Inferior parietal cortex (tissue), 1 donor: ENCODE data around the gene LSM7.

ENCODE experiments used
- DNase-seq: peaks from one replicate; pipeline ENCODE4 v3.0.0-alpha.2; 2016; ENCODE audit errors: extremely low spot score

Gene LSM7

DNA sequence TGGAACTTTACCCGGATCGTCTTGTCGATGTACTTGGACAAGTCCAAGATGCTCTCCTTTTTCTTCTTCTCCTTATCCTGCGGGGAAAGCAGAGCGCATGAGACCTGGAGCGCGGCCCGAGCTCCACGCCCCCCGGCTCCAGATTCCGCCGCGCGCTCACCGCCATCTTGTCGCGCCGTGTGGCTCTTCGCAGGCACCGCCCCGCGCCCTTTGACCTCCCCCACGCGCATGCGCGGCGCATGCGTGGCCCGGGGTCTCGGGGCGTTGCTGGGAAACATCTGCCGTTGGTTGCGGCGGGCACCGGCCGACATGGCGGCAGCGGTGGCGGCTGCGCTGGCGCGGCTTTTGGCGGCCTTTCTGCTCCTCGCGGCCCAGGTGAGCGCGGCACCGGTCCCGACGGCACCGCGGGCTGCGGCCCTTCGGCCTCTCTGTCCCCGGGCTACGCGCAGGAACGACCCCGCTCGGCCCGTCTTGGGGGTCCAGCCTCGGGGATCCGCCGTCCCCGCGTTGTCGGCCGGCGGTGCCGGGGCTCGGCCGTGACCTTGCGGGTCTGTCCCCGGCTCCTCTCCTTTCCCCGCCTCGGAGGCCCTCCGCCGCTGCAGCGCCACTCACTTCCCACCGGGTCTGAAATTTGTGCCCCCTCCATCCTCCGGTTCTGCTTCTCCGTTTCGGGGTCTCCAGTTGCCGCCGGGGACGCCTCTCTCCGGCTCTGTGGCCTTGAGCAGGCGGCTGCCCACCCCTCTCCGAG is at the start of gene LSM7, which contains the start of gene SPPL2B:
TSS of gene LSM7 (minus strand) at position 186 of the 748 bp plus-strand sequence. CDS start at position 166, 20 bp downstream.
TSS of gene SPPL2B (plus strand) at position 284 of the 748 bp plus-strand sequence. CDS start at position 310, 26 bp downstream.
- DNase-seq = peak; percentile 96

DNA sequence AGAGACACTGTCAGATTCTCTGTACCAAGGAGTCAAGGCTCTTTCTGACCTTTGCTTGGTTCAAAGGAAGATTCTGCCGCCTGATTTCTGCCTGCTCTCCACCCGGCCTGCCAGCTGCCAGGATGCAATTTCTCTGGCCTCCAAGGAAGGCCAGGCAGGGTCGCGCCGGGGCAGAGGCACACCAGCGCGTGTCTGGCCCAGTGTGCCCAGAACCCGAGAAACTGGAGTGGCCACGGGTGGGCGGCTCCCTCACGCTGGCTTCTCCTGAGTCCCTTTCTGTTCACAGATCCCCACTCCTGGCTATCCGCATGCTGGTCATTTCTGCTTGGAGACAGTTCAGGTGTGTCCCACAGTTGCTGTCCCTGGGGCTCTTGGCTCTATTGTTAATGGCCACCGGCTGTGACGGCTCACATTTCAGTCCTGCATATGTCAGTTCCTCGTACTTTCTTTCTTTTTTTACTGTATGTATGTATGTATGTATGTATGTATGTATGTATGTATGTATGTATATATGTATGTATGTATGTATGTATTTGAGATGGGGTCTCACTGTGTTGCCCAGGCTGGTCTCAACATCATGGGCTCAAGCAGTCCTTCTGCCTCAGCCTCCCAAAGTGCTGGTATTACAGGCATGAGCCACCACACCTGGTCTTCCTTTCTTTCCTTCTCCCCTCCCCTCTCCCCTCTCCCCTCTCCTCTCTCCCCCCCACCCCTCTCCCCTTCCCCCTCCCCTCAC is 48.6 kb upstream of the LSM7 start:
- no peak for DNase-seq

DNA sequence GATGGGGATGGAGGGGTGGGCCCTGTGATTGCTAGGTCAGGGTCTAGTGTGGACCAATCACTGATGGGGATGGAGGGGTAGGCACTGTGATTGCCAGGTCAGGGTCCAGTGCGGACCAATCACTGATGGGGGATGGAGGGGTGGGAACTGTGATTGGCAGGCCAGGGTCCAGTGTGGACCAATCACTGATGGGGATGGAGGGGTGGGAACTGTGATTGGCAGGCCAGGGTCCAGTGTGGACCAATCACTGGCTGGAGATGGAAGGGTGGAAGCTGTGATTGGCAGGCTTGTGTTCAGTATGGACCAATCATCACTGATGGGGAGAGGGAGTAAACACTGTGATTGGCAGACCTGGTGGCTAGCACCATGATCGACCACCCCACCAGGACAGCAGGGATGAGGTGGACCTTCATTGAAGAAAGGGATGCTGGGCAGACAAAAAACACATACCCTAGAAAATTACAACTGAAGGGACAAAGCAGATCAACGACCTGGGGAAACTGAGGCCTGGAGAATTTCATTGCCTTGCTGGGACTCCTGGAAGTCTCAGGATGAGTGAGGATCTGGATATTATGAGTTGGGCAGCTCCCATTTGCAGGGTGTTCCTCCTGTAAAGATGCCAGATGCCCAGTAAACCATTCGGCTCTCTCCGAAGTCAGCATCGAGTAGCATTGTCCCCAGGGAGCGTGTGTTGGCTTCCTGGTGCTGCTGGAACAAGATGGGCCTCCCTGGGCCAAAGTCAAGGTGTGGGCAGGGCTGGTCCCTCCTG is 47.2 kb upstream of the LSM7 start:
- no peak for DNase-seq

DNA sequence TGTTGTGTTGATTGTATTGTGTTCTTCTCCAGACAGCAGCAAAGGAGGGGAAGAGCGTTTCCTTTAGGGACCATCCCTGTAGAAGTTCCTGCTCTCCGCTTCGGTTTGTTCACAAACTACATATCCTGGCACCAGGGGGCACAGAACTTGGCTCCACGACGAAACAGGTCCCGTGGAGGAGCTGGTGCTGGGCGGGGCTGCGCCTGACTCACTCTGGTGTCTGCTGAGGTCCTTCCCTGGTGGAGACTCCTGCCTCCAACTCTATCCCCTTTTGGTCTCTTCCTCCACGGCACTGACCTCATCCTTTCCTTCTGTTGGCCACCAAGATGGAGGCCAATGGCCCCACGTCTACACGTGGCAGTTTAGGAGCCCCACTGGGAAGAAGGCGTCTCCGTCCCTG is 46.4 kb upstream of the LSM7 start:
- DNase-seq = no peak

DNA sequence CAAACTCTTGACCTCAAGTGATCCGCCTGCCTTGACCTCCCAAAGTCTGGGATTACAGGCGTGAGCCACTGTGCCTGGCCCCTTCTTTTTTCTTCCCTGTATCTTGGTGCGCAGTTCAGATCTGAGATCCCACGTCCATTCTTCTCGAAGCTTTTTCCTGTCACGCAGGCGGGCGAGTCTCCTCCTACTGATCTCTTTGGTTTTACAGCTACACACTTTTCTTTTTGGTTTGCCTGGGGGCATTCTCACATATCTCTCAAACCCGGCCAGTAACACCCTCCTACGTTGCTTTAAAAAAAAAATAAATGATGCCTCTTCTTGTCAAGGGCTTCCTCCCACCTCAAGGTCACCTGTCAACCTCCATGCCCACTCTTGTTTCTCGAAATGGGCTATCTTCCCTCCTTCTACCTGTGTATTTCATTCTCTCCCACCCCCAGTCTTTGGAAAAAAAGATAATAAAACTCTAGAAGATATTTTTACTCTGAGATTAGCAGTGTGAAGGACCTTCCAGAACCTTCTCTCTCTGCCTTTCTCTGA is 43.8 kb upstream of the LSM7 start:
- DNase-seq = no peak

DNA sequence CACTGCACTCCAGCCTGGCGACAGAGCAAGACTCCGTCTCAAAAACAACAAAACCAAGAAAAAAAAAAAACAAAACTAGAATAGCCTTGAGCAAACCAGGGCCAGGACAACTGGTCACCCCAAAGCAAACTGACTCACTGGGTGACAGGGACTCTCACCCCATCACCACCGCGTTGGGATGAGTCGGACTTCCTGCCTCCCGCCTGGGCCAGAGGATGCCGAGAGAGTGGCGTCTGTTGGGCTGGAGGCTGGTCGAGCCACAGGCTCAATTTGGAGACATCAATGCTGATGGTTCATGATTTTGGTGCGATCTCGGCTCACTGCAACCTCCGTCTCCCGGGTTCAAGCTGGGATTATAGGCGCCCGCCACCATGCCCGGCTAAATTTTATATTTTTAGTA is 43.3 kb upstream of the LSM7 start:
- DNase-seq = no peak

DNA sequence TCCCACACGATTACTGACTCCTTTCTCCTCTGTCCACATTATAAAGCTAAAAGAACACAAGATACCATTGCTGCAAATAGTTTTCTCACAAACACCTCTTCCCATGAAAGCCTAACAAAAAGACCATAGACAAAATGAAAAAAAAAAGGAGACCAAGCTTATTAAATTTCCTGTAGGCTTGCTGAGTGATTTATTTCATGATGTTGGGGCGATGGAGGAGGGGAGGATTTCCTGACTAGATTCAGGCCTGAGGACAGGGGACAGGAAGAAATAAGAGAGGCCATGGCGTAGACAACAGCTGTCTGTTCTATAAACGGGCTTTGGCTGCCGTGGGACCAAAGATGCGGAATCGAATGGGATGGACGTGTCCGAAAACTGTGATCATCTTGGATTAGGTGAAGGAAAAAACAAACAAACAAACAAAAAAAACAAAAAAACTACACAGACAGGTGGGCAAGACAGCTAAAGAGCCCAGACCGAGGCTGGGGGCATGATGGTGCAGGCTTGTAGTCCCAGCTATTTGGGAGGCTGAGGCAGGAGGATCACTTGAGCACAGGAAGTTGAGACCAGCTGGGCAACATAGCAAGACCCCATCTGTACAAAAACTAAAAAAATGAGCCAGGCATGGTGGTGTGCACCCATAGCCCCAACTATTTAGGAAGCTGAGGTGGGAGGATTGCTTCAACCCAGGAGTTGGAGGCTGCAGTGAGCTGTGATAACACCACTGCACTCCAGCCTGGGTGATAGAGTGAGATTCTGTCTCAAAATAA is 37.0 kb upstream of the LSM7 start:
- DNase-seq = no peak

DNA sequence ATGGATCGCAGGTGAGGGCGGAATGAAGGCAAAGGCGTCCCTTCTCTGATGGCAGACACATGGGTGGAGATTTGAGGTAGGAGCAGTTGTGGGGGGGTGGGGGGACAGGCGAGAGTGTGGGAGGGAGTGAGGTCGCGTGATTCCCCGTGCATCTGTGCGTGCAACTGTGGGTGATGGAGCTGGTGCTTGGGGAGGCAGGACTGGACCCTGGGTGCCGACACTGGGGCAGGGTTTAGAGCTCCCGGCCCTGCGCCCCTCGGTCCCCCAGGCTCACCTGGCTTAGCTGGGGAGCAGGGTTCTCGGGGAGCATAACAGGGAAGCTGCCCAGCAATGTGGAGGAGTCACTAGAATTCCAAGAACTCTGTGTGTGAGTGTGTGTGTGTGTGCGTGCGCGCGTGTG is 35.0 kb upstream of the LSM7 start:
- no peak for DNase-seq

DNA sequence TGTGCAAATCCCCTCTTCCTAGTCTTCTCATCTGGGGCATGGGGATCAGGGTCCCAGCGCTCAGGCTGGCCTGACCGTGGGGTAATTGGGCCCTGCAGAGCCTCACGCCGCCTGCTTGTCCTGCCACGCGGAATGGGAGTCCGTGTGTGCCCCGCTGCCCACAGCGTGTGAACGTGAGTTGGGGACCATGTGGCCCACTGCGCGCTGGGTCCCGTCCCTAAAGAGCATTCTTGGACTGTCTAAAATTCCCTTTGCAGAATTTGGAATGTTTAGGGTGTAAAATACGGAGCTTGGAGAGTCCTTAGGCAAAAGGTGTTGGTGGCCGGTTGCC is 34.5 kb upstream of the LSM7 start:
- no peak for DNase-seq

DNA sequence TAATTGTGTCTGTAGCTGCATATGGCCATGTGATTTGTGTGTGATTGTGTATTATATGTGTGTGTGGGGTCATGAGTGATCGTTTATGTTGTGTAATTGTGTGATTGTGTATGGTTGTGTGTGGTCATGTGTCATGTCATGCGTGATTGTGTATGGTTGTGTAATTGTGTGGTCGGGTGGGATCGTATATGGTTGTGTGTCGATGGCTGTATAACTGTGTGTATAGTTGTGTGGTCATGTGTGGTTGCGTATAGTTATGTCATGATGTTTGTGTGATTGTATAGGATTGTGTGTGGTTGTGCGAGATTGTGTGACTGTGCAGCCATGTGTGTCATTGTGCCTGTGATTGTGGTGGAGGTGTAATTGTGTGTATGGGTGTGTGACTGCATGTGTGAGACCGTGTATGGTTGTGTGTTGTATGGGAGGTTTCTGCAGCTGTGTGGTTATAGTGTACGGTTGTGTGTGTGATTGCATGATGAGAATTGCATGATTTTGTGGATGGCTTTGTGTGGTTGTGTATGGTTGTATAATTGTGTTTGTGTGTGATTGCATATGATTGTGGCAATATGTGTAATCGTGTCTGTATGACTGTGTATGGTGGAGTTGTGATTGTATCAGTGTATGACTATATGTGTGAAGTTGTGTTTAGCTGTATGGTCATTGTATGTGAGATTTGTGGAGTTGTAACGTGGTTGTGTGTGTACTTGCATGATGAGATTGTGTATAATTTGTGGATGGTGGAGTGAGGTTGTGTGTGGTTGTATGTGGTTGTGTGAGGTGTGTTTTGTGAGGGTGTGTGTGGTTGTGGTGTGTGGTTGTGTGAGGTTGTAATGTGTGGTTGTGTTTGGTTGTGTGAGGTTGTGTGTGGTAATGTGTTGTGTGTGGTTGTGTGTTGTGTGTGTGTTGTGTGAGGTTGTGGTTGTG is 33.9 kb upstream of the LSM7 start:
- no peak for DNase-seq

DNA sequence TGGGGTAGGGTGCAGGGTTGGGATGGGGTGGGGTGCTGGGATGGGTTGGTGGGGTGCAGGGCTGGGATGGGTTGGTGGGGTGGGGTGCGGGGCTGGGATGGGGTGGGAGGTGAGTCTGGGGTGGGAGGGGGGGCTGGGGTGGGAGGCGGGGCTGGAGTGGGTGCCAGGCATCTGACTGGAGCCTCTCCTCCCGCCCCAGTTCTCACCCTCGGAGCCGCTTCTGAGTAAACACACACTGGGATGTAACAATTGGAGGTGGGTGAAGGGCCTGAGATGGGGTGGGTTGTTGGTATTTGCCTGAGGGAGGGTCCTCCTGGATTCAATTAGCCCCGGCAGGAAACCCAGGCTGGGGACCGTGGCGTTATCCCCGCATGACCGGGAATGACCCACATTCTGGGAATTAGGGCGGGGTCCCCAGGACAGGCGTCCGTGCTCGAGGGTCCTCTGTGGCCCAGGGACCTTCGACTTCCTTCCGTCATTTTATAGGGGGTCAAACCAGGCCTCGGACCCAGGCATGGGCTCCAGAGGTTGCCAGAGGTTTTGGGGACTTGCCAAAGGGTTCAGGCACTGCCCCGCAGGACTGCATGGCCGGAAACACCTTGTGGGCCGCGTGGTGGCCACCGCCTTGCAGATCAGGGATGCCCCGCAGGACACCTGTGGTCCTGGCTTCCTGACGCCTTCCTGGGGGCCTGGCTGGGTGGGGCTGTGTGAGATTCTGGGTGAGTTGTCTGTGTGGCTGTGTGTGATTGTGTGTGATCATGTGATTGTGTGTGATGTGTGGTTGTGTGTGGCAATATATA is 33.1 kb upstream of the LSM7 start:
- no peak for DNase-seq

DNA sequence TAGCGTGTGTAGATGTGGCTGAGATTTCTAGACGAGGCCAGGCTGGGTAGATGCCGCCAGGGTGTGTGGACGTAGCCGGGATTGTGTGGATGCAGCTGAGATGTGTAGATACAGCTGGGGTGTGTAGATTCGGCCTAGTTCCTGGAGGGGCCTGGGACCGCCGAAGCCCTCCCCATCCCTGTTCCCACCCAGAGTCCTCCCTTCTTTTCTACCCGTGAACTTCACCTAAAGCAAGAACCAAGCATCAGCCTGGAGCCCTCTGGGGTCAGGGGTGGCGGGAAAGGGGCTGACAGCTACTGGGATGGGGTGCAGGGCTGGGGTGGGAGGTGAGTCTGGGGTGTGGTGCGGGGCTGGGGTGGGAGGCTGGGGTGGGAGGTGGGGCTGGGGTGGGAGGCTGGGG is 32.4 kb upstream of the LSM7 start:
- DNase-seq = no peak

DNA sequence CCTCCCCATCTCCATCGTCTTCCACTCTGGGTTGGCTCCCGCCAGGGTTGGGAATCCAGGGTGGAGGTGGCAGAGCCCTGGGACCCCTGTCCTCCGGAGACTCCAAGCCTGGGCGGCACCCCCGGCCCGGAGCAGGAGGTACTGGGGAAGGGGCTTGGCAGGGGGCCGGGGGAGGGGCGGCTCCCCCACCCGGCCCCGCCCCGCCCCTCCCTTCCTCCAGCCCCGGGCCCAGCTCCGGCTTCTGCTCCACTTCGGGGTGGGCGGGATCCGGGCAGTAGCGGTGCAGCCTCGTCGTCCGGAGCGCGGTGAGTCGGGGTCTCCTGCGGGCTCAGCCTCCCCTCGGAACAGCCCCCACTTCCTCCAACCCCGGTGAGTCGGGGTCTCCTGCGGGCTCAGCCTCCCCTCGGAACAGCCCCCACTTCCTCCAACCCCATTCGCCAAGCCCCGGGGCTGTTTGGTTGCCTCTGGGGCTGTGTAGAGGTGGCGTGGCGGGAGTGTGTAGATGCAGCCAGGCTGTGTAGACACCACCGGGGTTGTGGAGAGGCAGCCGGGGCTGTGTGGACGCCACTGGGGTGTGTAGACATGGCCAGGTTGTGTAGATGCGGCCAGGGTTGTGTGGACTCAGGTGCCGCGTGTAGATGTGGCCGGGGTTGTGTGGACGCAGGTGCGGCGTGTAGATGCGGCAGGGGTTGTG is 31.8 kb upstream of the LSM7 start, which contains the start of gene TMPRSS9:
TSS of gene TMPRSS9 (plus strand) at position 274 of the 694 bp plus-strand sequence. CDS start 29,521 bp downstream, outside the sequence.
- DNase-seq = no peak

DNA sequence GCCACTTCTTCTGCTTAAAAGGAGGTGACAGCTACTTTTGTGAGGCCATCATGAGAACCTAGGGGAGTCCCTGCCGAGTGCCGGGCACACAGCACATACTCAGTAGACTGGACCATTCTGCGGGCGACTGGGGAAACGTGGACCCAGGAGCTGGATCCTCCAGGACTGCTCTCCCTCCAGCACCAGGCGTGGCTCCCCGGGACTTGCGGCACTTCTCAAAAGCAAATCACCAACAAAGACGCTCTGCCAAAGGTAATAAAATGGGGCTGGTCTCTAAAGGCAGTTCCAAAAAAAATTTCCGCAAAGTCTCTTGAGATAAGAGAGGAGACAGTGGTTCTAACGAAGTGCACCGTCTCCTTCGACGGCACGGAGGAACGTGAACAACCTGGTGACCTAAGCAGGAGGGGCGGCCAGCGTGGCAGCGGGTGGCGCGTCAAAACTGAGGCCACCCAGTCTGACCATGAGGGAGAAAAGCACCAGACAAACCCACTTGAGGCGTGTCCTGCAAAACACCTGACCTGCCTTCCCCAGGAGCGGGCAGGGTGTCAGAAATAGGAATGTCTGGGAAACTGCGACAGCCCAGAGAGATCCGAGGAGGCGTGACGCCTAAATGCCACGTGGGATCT is 30.3 kb upstream of the LSM7 start:
- no peak for DNase-seq

DNA sequence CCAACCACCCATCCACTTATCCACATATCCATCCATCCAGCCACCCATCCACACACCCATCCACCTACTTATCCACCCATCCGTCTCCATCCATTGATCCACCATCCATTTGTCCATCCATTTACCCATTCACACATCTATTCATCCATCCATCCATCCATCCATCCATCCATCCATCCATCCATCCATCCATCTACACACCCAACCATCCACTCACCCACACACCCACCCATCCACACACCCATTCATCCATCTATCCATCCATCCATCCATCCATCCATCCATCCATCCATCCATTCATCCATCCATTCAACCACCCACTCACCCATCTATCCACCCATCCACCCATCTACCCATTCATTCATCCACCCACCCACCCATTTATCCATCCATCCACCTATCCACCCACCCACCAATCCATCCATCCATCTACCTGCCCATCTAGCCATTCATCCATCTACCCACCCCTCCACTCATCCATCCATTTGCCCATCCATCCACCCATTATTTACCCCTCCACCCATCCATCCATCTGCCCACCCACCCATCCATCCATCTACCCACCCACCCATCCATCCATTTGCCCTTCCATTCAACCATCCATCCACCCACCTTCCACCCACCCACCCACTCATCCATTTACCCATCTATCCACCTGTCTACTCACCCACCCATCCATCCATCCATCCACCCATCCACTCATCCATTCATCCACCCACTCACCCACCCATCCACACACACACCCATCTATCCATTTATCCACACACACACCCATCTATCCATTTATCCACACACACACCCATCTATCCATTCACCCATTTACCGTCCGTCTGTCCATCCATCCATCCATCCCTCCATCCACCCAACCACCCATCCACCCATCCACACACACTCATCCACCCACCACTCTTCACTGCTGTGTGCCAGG is 29.2 kb upstream of the LSM7 start:
- no peak for DNase-seq

DNA sequence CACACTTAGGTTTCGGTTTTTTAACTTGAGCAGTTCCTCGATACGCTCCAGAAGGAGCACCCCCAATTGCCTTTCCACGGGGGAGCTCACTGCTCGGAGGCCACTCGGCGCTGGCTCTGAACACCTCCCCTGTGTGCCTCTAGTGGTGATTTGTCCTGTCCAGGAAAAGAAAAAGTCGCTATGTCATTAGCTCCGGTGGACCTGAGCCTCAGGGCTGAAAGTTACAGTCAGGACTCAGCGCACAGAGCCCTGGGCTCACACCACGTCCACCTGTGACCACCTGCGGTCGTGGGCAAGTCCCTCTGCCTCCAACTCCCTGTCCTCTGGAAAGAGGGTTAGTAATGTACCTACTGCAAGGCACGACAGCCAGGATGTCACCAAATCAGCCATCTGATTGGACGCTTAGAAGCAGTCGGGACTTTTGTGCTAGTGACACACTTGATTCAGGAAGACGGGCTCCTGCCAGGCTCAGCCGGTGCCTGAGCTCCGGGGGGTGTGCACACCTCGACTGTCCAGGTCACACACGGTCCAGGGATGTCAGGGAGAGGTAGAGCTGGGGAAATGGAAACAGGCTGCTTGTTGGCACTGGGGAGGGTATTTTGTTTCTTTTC is 27.8 kb upstream of the LSM7 start:
- DNase-seq = no peak
